ENCODE measurements around the gene BLZF1. TPM values are rescaled to one million over a fixed set of nuclear protein-coding genes. Genes with fewer than 3 reads are reported as not detected.
"Not testable (repeated sequence)": the region's sequence is repeated elsewhere in the genome, so short reads cannot be mapped to it uniquely, and the experiment has no call there.

Gene BLZF1
- total RNA-seq, 2 experiments from 2014 or later = 33.9 to 34.1 TPM

GRCh38 chr1:169363046-169363730 is 4.8 kb upstream of the BLZF1 start:
- ChIA-PET POLR2A (no interaction called here), CTCF (interaction anchor here (1.3 to 2.3 kb wide), 4 partner anchors 15 to 1128 kb away, joined by 3 to 27 read pairs (median 4); no protein-coding TSS in a partner anchor)
- peak overlapping the region; percentile 66 for H3K27ac Mint-ChIP-seq
- peak overlapping the region; percentile 32 for H3K4me3 Mint-ChIP-seq
- H3K9me3 Mint-ChIP-seq (ENCODE audit: insufficient read depth) = peaks cover 8% of the 10 kb centered on the region
- peaks cover 5% of the 10 kb centered on the region for H3K36me3 Mint-ChIP-seq (ENCODE audit: low read depth)
- ATAC-seq = peak; percentile 12
- peak; percentile 55 for DNase-seq
- peaks cover 22% of the 10 kb centered on the region for H3K4me1 Mint-ChIP-seq (ENCODE audit: low read depth)
- H3K27me3 Mint-ChIP-seq (ENCODE audit: low read depth) = no peaks in the 10 kb centered on the region

DNA sequence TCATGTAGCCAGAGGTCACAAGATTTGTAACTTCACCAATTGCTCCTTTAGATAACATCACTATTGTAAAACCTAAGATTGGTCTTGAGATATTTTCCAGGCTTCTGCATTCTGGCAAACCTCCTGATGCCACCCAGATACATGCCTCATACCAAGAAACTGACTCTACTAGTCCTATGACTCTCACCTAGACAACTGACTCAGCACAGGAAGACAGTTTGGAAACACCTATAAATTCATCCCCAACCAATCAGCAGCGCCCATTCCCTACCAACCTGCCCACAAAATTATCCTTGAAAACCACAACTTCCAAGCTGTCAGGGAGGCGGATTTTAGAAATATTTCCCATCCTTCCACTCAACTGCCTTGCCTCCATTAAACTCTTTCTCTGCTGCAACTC is 3.0 kb upstream of the BLZF1 start:
- H3K27ac Mint-ChIP-seq = no peak overlapping the region
- peaks cover 8% of the 10 kb centered on the region for H3K9me3 Mint-ChIP-seq (ENCODE audit: insufficient read depth)
- peaks cover 29% of the 10 kb centered on the region for H3K4me1 Mint-ChIP-seq (ENCODE audit: low read depth)
- DNase-seq (no peak), ATAC-seq (no peak)
- H3K36me3 Mint-ChIP-seq (ENCODE audit: low read depth) = peaks cover 7% of the 10 kb centered on the region
- H3K27me3 Mint-ChIP-seq (ENCODE audit: low read depth) = no peaks in the 10 kb centered on the region
- H3K4me3 Mint-ChIP-seq = no peak overlapping the region
- ChIA-PET CTCF (no interaction called here), POLR2A (no interaction called here)

- Mint-ChIP-seq H3K4me3 (no peak overlapping the region), H3K27ac (no peak overlapping the region), H3K9me3 (ENCODE audit: insufficient read depth) (peaks cover 8% of the 10 kb centered on the region), H3K4me1 (ENCODE audit: low read depth) (peaks cover 43% of the 10 kb centered on the region), H3K27me3 (ENCODE audit: low read depth) (no peaks in the 10 kb centered on the region), H3K36me3 (ENCODE audit: low read depth) (peaks cover 24% of the 10 kb centered on the region)
- DNase-seq (no peak), ATAC-seq (peak; percentile 2)
- ChIA-PET CTCF (interaction anchor here (1.2 to 1.6 kb wide), 4 partner anchors 18 to 1132 kb away, joined by 5 to 6 read pairs (median 6); no protein-coding TSS in a partner anchor), POLR2A (interaction anchor here (1.0 to 1.8 kb wide), 6 partner anchors 16 to 812 kb away, joined by 3 to 8 read pairs (median 4); partner anchors contain the start of genes METTL18 and SCYL3)
Observed at GRCh38 chr1:169367096-169367685, 804 bp upstream of the BLZF1 start.

GRCh38 chr1:169368406-169368769 is 393 bp downstream of the BLZF1 start:
- ATAC-seq (peak; percentile 18), DNase-seq (peak; percentile 55)
- Mint-ChIP-seq H3K36me3 (ENCODE audit: low read depth) (peaks cover 27% of the 10 kb centered on the region), H3K27me3 (ENCODE audit: low read depth) (no peaks in the 10 kb centered on the region), H3K27ac (no peak overlapping the region), H3K4me1 (ENCODE audit: low read depth) (peaks cover 38% of the 10 kb centered on the region), H3K4me3 (no peak overlapping the region), H3K9me3 (ENCODE audit: insufficient read depth) (peaks cover 8% of the 10 kb centered on the region)
- POLR2A ChIA-PET = interaction anchor here (0.7 to 1.8 kb wide), 9 partner anchors 17 to 1432 kb away, joined by 3 to 8 read pairs (median 4); partner anchors contain the start of genes DCAF6, METTL18, MPC2 and SCYL3
- CTCF ChIA-PET = interaction anchor here (0.8 to 1.6 kb wide), 7 partner anchors 8 to 1134 kb away, joined by 3 to 6 read pairs (median 5); partner anchors contain the start of gene F5

GRCh38 chr1:169371404-169371803 is 3.4 kb downstream of the BLZF1 start:
- ChIA-PET POLR2A (interaction anchor here (0.7 to 1.1 kb wide), 2 partner anchors 181 to 299 kb away, joined by 3 read pairs; no protein-coding TSS in a partner anchor), CTCF (interaction anchor here (1.0 to 1.4 kb wide), 2 partner anchors 23 to 1029 kb away, joined by 4 to 5 read pairs; no protein-coding TSS in a partner anchor)
- H3K36me3 Mint-ChIP-seq (ENCODE audit: low read depth) = peaks cover 35% of the 10 kb centered on the region
- no peaks in the 10 kb centered on the region for H3K27me3 Mint-ChIP-seq (ENCODE audit: low read depth)
- H3K4me1 Mint-ChIP-seq (ENCODE audit: low read depth) = peaks cover 30% of the 10 kb centered on the region
- DNase-seq = peak; percentile 42
- H3K27ac Mint-ChIP-seq = peak overlapping the region; percentile 63
- H3K4me3 Mint-ChIP-seq = peak overlapping the region; percentile 41
- H3K9me3 Mint-ChIP-seq (ENCODE audit: insufficient read depth) = no peaks in the 10 kb centered on the region
- peak; percentile 15 for ATAC-seq

DNA sequence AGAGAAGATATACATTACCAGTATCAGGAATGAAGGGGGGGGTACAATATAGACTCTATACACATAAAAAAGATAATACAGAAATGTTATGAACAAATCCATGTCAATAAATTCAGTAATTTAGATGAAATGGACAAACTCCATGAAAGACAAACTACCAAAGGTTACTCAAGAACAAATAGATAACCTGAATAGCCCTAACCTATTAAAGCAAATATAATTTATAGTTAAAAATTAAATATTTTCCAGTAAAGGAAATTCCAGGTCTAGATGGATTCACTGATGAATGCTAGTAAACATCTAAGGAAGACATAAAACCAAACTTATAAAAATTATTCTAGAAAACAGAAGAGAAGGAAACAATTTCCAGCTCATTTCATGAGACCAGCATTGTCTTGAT is 13.2 kb downstream of the BLZF1 start:
- Mint-ChIP-seq H3K27me3 (ENCODE audit: low read depth) (no peaks in the 10 kb centered on the region), H3K4me1 (ENCODE audit: low read depth) (no peaks in the 10 kb centered on the region), H3K27ac (no peak overlapping the region), H3K9me3 (ENCODE audit: insufficient read depth) (no peaks in the 10 kb centered on the region), H3K36me3 (ENCODE audit: low read depth) (peaks cover 50% of the 10 kb centered on the region), H3K4me3 (no peak overlapping the region)
- POLR2A ChIA-PET = no interaction called here
- CTCF ChIA-PET = no interaction called here
- DNase-seq = no peak
- no peak for ATAC-seq

DNA sequence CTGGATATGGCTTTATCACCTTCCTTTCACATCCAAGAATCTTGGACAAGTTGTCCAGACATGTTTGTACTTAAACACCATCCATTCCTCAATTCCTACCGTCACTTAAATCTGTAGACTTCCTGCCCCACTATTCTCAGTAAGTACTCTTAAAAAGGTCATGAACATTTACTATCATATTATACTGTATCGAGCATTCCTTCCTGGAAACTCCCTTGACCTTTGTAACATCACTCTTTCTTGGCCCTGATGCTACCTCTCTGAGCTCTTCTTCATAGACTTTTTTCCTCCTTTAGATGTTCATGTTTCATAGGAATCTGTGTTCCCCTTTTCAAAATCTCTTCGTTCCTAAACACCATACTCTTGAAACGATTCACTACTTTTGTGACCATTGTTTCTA is 15.5 kb downstream of the BLZF1 start:
- ChIA-PET POLR2A (no interaction called here), CTCF (interaction anchor here (1.9 kb wide), 1 partner anchor 11 kb away, joined by 4 read pairs; no protein-coding TSS in a partner anchor)
- no peak overlapping the region for H3K27ac Mint-ChIP-seq
- H3K36me3 Mint-ChIP-seq (ENCODE audit: low read depth) = peaks cover 44% of the 10 kb centered on the region
- no peak overlapping the region for H3K4me3 Mint-ChIP-seq
- H3K4me1 Mint-ChIP-seq (ENCODE audit: low read depth) = no peaks in the 10 kb centered on the region
- H3K27me3 Mint-ChIP-seq (ENCODE audit: low read depth) = no peaks in the 10 kb centered on the region
- ATAC-seq (no peak), DNase-seq (no peak)
- no peaks in the 10 kb centered on the region for H3K9me3 Mint-ChIP-seq (ENCODE audit: insufficient read depth)

- H3K27ac Mint-ChIP-seq = no peak overlapping the region
- DNase-seq = no peak
- H3K4me3 Mint-ChIP-seq = no peak overlapping the region
- no peaks in the 10 kb centered on the region for H3K9me3 Mint-ChIP-seq (ENCODE audit: insufficient read depth)
- peaks cover 47% of the 10 kb centered on the region for H3K36me3 Mint-ChIP-seq (ENCODE audit: low read depth)
- H3K4me1 Mint-ChIP-seq (ENCODE audit: low read depth) = peaks cover 7% of the 10 kb centered on the region
- ChIA-PET CTCF (interaction anchor here (0.8 to 1.9 kb wide), 2 partner anchors 11 to 325 kb away, joined by 3 to 4 read pairs; no protein-coding TSS in a partner anchor), POLR2A (interaction anchor here (0.6 to 1.3 kb wide), 2 partner anchors 12 to 20 kb away, joined by 3 to 4 read pairs; partner anchors contain the start of genes BLZF1 and NME7)
- no peak for ATAC-seq
- no peaks in the 10 kb centered on the region for H3K27me3 Mint-ChIP-seq (ENCODE audit: low read depth)
Observed at GRCh38 chr1:169387399-169387798, 19.4 kb downstream of the BLZF1 start.

DNA sequence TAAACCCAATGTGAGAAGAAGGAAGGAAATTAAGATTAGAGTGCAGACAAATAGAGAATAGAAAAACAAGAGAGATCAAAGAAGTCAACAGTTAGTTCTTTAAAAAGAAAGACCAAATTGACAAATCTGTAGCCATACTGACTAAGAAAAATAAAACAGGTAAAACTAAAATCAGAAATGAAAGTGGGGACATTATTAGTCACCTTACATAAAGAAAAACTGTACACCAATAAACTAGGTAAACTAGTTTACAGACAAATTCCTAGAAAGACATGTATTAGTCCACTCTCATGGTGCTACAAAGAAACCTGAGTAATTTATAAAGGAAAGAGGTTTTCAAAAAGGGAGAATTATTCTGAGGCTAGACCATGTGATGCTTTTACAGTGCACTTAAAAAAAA is 22.3 kb downstream of the BLZF1 start:
- Mint-ChIP-seq H3K27me3 (ENCODE audit: low read depth) (no peaks in the 10 kb centered on the region), H3K9me3 (ENCODE audit: insufficient read depth) (no peaks in the 10 kb centered on the region), H3K4me3 (no peak overlapping the region), H3K36me3 (ENCODE audit: low read depth) (peaks cover 65% of the 10 kb centered on the region), H3K4me1 (ENCODE audit: low read depth) (peaks cover 7% of the 10 kb centered on the region), H3K27ac (no peak overlapping the region)
- no peak for ATAC-seq
- no peak for DNase-seq
- CTCF ChIA-PET = no interaction called here
- POLR2A ChIA-PET = interaction anchor here (1.3 kb wide), 1 partner anchor 22 kb away, joined by 4 read pairs; the partner anchor contains the start of genes BLZF1 and NME7

- no peak overlapping the region for H3K4me3 Mint-ChIP-seq
- ATAC-seq = no peak
- no peaks in the 10 kb centered on the region for H3K27me3 Mint-ChIP-seq (ENCODE audit: low read depth)
- H3K4me1 Mint-ChIP-seq (ENCODE audit: low read depth) = peaks cover 7% of the 10 kb centered on the region
- no peak overlapping the region for H3K27ac Mint-ChIP-seq
- CTCF ChIA-PET = no interaction called here
- POLR2A ChIA-PET = no interaction called here
- peaks cover 67% of the 10 kb centered on the region for H3K36me3 Mint-ChIP-seq (ENCODE audit: low read depth)
- no peaks in the 10 kb centered on the region for H3K9me3 Mint-ChIP-seq (ENCODE audit: insufficient read depth)
- DNase-seq = no peak
Observed at GRCh38 chr1:169392406-169392805, 24.4 kb downstream of the BLZF1 start.

DNA sequence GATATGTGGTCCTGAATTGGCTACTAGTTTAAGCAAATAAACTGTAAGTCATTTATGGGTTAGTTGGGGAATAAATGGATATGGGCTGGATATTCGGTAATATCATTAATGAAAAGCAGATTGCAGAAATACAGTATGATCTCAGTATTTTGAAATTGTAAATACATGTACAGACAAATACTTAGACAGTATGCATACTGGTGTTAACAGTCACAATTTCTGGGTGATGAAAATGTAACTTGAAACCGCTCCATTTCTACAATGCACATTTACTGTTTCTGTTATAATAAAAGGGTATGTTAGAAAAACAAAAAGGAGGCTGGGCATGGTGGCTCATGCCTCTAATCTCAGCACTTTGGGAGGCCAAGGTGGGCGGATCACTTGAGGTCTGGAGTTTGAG is 28.0 kb downstream of the BLZF1 start:
- ChIA-PET CTCF (no interaction called here), POLR2A (no interaction called here)
- DNase-seq (no peak), ATAC-seq (no peak)
- H3K27me3 Mint-ChIP-seq (ENCODE audit: low read depth) = no peaks in the 10 kb centered on the region
- no peaks in the 10 kb centered on the region for H3K9me3 Mint-ChIP-seq (ENCODE audit: insufficient read depth)
- no peaks in the 10 kb centered on the region for H3K4me1 Mint-ChIP-seq (ENCODE audit: low read depth)
- peaks cover 51% of the 10 kb centered on the region for H3K36me3 Mint-ChIP-seq (ENCODE audit: low read depth)
- no peak overlapping the region for H3K27ac Mint-ChIP-seq
- no peak overlapping the region for H3K4me3 Mint-ChIP-seq

- CTCF ChIA-PET; DNase-seq; H3K4me1 Mint-ChIP-seq (ENCODE audit: low read depth); H3K9me3 Mint-ChIP-seq (ENCODE audit: insufficient read depth); POLR2A ChIA-PET; H3K36me3 Mint-ChIP-seq (ENCODE audit: low read depth); ATAC-seq; H3K27ac Mint-ChIP-seq; H3K4me3 Mint-ChIP-seq; H3K27me3 Mint-ChIP-seq (ENCODE audit: low read depth): not testable (repeated sequence)
Observed at GRCh38 chr1:169402578-169402977, 34.6 kb downstream of the BLZF1 start.

Data from activated CD8-positive, alpha-beta T cell treated with anti-CD3 and anti-CD28 coated beads, Interleukin-2, amount 10 ng/mL, durations not matched to agents 7 days and 5 days (primary cell).